Ovary (tissue), 3 donors: ENCODE data around the gene IL24.

Experiments used
- CTCF ChIP-seq, 3 donors: fragments of 450-650 bp in 2 of 3; fragments of 200-600 bp in 1 of 3; IDR thresholded peaks; one replicate each; pipeline versions ENCODE4 v1.5.1 to v1.8.0; 2016 to 2022; ENCODE audit warnings: antibody characterized with exemption in 3 of 3, mild to moderate bottlenecking in 1 of 3
- EP300 ChIP-seq: sonication (generic); formaldehyde crosslinking; IDR thresholded peaks from one replicate; pipeline ENCODE4 v1.6.1; 2017; ENCODE audit warnings: antibody characterized with exemption
- POLR2A ChIP-seq: fragments of 450-650 bp; IDR thresholded peaks from one replicate; pipeline ENCODE4 v1.6.1; 2017; ENCODE audit warnings: antibody characterized with exemption, mild to moderate bottlenecking, moderate library complexity
- donor health status: DM: no; HTN: no; CAD: no.

GRCh38 chr1:206925106-206925736, 28.0 kb downstream of the IL24 start:
- TF ChIP-seq POLR2A (no peak), CTCF (IDR thresholded peaks at IDR 0.05) (no peak), EP300 (no peak)
